NCI-H1417 treated with DMSO at 0.1 percent for 48 hours (cell line): ENCODE results near the gene TAS1R2.
"Not testable (repeated sequence)": the region's sequence is repeated elsewhere in the genome, so short reads cannot be mapped to it uniquely, and the experiment has no call there.

ENCODE experiments used
- DNase-seq: peaks from one replicate; lab custom pipeline; 2025; lab: John Stamatoyannopoulos, UW

TAS1R2 gene

DNA sequence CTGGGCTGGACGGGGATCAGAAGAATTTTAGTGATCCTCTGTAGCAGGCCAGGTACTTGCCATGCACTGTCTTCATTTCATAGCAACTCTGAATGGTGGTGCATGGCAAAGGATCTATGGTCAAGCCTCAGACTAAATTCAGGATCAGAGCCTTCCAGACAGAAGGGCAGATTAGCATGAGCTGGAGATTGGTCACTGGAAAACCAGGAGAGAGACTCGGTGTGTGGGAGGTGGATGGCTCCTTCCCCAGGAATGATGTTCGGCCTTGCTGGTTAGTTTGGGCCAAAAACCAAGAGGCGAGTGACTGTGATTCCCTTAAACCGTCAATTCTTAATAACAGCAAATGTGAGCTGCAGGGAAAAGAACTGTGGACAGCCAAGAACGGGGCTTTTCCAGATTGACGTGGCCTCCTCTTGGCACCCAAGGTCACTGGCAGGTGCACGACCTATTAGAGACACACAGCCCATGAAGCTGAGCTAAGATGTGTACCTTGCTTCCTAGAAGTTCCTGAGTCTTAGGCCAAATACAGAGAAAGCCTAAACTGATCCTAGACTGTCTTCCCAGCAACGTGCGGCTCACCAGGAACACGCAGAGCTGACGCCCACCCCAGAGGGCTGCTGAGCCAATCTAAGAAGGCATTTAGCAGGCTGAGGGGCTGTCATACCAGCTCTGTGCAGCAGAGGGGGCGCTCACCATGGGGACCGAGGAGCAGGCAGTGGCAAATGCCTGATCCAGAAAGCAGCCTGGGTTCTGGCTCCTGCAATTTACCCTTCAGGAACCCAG, 24.4 kb upstream of the TAS1R2 start:
- DNase-seq = no peak

DNA sequence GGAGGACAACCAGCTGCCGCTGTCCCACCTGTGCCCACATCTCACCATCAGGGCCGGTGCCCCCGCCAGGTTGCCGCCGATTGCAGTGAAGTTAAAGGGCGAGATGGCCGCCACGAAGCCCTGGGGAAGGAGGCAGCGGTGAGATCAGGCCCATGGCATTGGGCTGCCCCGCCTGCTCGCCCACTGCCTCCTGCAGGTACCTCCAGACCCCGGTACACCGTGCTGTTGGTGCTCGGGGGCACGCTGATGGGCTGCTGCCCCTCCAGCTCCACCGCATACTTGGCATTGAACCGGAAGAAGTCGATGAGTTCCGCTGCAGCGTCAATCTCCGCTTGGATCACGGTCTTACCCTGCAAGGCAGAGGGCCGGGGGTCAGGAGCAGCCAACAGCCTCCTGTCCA, 23.6 kb upstream of the TAS1R2 start:
- no peak for DNase-seq

- DNase-seq = no peak
Observed at GRCh38 chr1:18882486-18882885, 23.0 kb upstream of the TAS1R2 start.

DNA sequence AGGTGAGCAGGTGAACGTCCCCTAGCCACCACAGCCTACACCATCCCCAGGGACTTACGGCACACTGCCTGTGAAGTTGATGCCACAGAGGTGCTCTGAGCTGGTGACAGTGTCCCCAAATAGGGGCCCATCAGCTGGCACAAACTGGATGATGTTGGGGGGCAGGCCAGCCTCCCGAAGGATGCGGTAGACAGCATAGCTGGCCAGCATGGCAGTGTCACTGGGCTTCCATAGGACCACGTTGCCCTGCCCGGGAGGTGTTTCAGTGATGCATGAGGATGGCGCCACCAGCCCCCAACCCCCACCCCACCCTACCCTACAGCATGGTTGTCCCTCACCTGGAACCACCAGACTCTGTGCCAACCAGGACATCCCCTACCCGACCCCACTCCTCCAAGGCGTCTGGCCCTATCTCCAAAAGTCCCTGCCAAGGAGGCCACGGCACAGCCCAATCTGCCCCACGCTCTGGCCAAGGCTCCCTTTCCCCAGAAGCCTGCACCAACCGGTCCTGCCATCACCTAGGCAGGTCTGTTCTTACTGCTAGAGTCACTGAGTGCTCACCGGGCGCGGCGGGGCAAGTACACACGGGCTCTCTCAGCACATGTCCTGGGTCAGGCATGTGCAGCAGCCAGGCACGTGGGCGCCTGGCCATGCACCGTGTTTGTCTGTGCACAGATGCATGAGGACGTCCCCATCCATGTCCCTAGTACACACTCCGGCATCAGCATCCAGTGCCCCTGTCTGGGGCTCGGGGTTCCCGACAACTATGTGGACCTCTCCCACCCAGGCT, 22.4 kb upstream of the TAS1R2 start:
- DNase-seq = no peak

- DNase-seq = no peak
Observed at GRCh38 chr1:18881164-18881563, 21.7 kb upstream of the TAS1R2 start.

GRCh38 chr1:18880585-18880984, 21.1 kb upstream of the TAS1R2 start:
- DNase-seq = no peak

GRCh38 chr1:18879791-18880309, 20.4 kb upstream of the TAS1R2 start:
- no peak for DNase-seq

- no peak for DNase-seq
Observed at GRCh38 chr1:18879215-18879790, 19.8 kb upstream of the TAS1R2 start.

DNA sequence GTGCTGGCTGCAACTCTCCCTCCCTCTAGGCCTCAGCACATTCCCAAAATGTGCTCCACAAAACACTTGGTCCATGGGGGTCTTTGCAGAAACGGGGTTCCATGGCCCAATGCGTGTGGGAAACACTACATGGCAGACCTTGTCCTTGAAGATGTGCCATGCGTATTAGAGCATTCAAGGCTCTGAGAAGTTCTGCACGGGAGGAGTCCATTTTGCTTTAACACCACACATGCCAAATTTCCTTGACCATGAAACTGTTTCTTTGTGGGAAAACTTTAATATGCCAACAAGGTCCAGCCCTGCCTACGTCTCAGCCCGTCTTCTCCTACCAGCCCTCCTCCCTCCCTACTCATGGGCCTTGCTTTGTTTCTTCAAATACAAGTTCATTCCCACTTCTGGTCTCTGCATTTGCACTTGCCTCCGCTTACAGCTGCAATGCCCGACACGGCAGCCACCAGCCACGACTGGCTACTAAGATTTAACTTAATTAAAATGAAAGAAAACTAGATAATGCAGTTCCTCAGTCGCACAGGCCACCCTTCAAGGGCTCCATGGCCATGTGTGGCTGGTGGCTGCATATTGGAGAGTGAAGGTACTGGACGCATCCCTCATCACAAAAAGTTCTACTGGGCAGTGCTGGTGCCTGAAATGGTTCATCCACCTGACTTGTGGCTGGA, 19.2 kb upstream of the TAS1R2 start:
- no peak for DNase-seq

GRCh38 chr1:18877282-18877681, 17.8 kb upstream of the TAS1R2 start:
- DNase-seq = no peak

- DNase-seq = no peak
Observed at GRCh38 chr1:18876210-18876609, 16.8 kb upstream of the TAS1R2 start.

- no peak for DNase-seq
Observed at GRCh38 chr1:18875796-18876128, 16.3 kb upstream of the TAS1R2 start.

DNA sequence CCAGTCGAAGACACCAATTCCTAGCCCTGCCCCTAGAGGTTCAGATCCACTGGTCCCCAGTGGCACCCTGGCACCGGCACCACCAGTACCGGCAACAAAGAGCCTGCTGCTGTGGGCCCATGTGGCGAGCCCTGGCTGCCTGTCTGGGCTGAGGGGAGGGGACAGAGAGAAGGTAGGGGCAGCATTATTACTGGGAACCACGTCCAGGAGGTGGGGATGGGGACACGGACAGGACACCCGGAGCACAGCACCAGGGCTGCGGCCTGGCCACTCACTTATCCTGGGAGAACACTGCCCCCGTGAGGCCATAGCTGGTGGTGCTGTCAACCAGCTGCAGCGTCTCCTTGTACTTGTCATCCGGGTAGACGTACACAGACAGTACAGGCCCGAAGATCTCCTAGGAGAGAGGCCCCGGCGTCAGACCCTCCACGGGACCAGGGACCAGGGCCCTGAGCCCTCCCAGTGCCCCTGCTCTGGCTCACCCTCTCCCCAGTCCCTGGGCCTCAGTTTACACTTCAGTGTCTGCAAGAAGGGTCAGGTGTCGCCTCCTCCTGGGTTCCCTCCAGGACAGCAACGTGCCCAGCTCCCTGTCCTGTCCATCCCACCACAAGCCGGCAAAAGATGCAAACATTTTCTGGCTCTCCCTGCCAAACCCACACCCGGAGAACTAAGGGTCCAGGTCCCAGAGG, 15.8 kb upstream of the TAS1R2 start:
- DNase-seq = no peak

- no peak for DNase-seq
Observed at GRCh38 chr1:18874600-18874999, 15.1 kb upstream of the TAS1R2 start.

- DNase-seq = no peak
Observed at GRCh38 chr1:18874036-18874435, 14.6 kb upstream of the TAS1R2 start.

GRCh38 chr1:18872071-18872611, 12.7 kb upstream of the TAS1R2 start:
- no peak for DNase-seq

- DNase-seq = no peak
Observed at GRCh38 chr1:18871401-18872070, 12.1 kb upstream of the TAS1R2 start.

- no peak for DNase-seq
Observed at GRCh38 chr1:18870957-18871356, 11.5 kb upstream of the TAS1R2 start.

- DNase-seq = not testable (repeated sequence)
Observed at GRCh38 chr1:18870595-18870865, 11.1 kb upstream of the TAS1R2 start.

DNA sequence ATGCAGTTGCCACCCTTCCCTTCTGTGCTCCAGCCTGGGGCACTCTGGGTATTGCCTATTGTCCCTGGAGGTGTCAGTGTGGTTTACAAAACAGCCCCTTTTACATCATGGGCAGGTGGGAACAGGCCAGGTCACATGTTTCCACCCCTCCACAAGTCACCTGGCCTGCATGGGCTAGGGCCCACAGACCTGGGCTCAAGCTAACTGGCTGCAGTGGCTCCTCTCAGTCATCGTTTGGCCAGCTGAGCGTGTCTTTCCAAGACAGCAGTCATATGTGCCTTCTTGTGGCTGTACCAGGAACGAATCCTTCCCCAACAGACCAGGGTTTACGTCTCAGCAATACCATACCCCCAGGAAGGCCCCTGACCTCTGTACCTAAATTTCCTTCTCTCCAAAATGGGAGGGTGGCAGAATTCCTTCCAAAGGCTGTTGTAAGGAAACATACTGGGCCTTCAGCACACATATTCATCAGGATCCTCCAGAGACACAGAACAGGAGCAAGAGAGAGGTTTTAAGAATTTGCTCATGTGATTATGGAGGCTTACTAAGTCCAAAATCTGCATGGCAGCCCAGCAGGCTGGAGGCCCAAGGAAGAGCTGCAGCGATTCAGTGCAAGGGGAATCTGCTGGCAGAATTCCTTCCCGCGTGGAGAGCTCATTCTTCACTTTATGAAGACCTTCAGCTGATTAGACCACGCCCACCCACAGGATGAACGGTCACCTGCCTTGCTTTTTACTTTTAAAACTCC, 10.6 kb upstream of the TAS1R2 start:
- no peak for DNase-seq
